CD14-positive monocyte (primary cell): ENCODE results near the gene ATRN. TPM values are rescaled to one million over a fixed set of nuclear protein-coding genes. Genes with fewer than 3 reads are reported as not detected.

Experiments
- DNase-seq, 3 donors: peaks; one replicate each; pipeline ENCODE4 v3.0.0-alpha.2; 2011 to 2022
- H2AFZ ChIP-seq: 2 replicates; pipeline ENCODE4 v1.6.0; 2012; ENCODE audit warnings: mild to moderate bottlenecking, low read depth, low read length, inconsistent platforms; ENCODE audit not compliant: insufficient read depth, poor library complexity, severe bottlenecking
- H3K27ac ChIP-seq, 2 donors: 1 replicate in 1 of 2; 2 replicates in 1 of 2; pipeline ENCODE4 v1.5.1; 2012 to 2013; ENCODE audit warnings: low read length in 2 of 2, control low read depth in 1 of 2, inconsistent platforms in 1 of 2, low read depth in 1 of 2, mild to moderate bottlenecking in 1 of 2
- H3K27me3 ChIP-seq, 2 donors: one replicate each; pipeline versions ENCODE4 v1.6.0 to v1.6.1; 2011 to 2013; ENCODE audit warnings: low read length in 2 of 2; ENCODE audit not compliant: control insufficient read depth in 2 of 2, insufficient read depth in 2 of 2
- H3K36me3 ChIP-seq, 2 donors: replicated peaks in 1 of 2; 1 replicate in 1 of 2; 2 replicates in 1 of 2; pipeline versions ENCODE4 v1.5.1 to v1.6.1; 2012 to 2013; ENCODE audit warnings: low read length in 2 of 2, control low read depth in 1 of 2, inconsistent platforms in 1 of 2, mild to moderate bottlenecking in 1 of 2; ENCODE audit not compliant: insufficient read depth in 2 of 2, control insufficient read depth in 1 of 2
- H3K4me1 ChIP-seq, 2 donors: 1 replicate in 1 of 2; 2 replicates in 1 of 2; pipeline versions ENCODE4 v1.5.1 to v1.6.1; 2012 to 2013; ENCODE audit warnings: low read length in 2 of 2, control low read depth in 1 of 2, inconsistent platforms in 1 of 2, mild to moderate bottlenecking in 1 of 2, moderate library complexity in 1 of 2; ENCODE audit not compliant: insufficient read depth in 2 of 2, control insufficient read depth in 1 of 2
- H3K4me2 ChIP-seq: replicated peaks from 2 replicates; pipeline ENCODE3; 2012; ENCODE audit warnings: low read length, moderate library complexity, mild to moderate bottlenecking; ENCODE audit not compliant: poor library complexity, severe bottlenecking; ENCODE audit errors: extremely low read depth
- H3K4me3 ChIP-seq, 3 experiments: fragments of 200-600 bp in 1 of 3; sonication (generic) in 1 of 3; replicated peaks in 1 of 3; 1 replicate in 2 of 3; 2 replicates in 1 of 3; pipeline ENCODE4 v1.5.1; 2011 to 2013; ENCODE audit warnings: low read length in 3 of 3, mild to moderate bottlenecking in 3 of 3, control low read depth in 2 of 3, low read depth in 2 of 3, inconsistent platforms in 1 of 3, moderate library complexity in 1 of 3
- H3K79me2 ChIP-seq: 2 replicates; pipeline ENCODE4 v1.6.0; 2012; ENCODE audit warnings: mild to moderate bottlenecking, control low read depth, inconsistent platforms, low read length, moderate library complexity; ENCODE audit not compliant: insufficient read depth
- H3K9ac ChIP-seq: 2 replicates; pipeline ENCODE4 v1.6.0; 2017; ENCODE audit warnings: low read length, mild to moderate bottlenecking; ENCODE audit not compliant: insufficient read depth, poor library complexity, severe bottlenecking
- H3K9me3 ChIP-seq, 2 donors: replicated peaks in 1 of 2; 1 replicate in 1 of 2; 2 replicates in 1 of 2; pipeline versions ENCODE4 v1.5.1 to v1.6.1; 2012 to 2013; ENCODE audit warnings: low read length in 2 of 2, control low read depth in 1 of 2; ENCODE audit not compliant: control insufficient read depth in 1 of 2, insufficient read depth in 1 of 2
- H4K20me1 ChIP-seq: 2 replicates; pipeline ENCODE4 v1.6.0; 2012; ENCODE audit warnings: mild to moderate bottlenecking, low read length, control low read depth, moderate library complexity; ENCODE audit not compliant: insufficient read depth
- H3K27ac Mint-ChIP-seq, 7 donors: one replicate each; pipeline ENCODE4 v1.8.0; 2020; ENCODE audit warnings: mild to moderate bottlenecking in 7 of 7, mixed read lengths in 7 of 7, moderate library complexity in 6 of 7, inconsistent platforms in 2 of 7
- H3K27me3 Mint-ChIP-seq, 3 donors: one replicate each; pipeline ENCODE4 v1.8.0; 2021 to 2022; ENCODE audit warnings: low read depth in 3 of 3, mild to moderate bottlenecking in 3 of 3, mixed read lengths in 3 of 3, moderate library complexity in 3 of 3, inconsistent platforms in 1 of 3
- H3K36me3 Mint-ChIP-seq, 2 donors: one replicate each; pipeline ENCODE4 v1.8.0; 2020; ENCODE audit warnings: mixed read lengths in 2 of 2, inconsistent platforms in 1 of 2, mild to moderate bottlenecking in 1 of 2
- H3K4me1 Mint-ChIP-seq: one replicate; pipeline ENCODE4 v1.8.0; 2020; ENCODE audit warnings: mild to moderate bottlenecking, mixed read lengths
- H3K4me3 Mint-ChIP-seq, 2 donors: one replicate each; pipeline ENCODE4 v1.8.0; 2020; ENCODE audit warnings: mild to moderate bottlenecking in 2 of 2, mixed read lengths in 2 of 2, moderate library complexity in 1 of 2
- H3K9me3 Mint-ChIP-seq, 7 donors: one replicate each; pipeline ENCODE4 v1.8.0; 2020 to 2022; ENCODE audit warnings: mixed read lengths in 7 of 7, mild to moderate bottlenecking in 6 of 7, moderate library complexity in 6 of 7, inconsistent platforms in 2 of 7
- CTCF ChIP-seq: fragments of 200-600 bp; IDR thresholded peaks from one replicate; pipeline ENCODE4 v1.8.0; 2022; ENCODE audit warnings: antibody characterized with exemption, mild to moderate bottlenecking
- WGBS: methylation state at CpG from one replicate; pipeline ENCODE4 v1.1.5; 2013; ENCODE audit warnings: missing lambda C conversion rate; ENCODE audit not compliant: insufficient coverage; 5-methylcytosine and 5-hydroxymethylcytosine counted together
- intact Hi-C, 2 donors: fragments of 100-400 bp; cut with micrococcal nuclease; formaldehyde crosslinking; loops; one replicate each; pipeline versions ENCODE4 v1.15.0 to v1.15.1; 2023
- polyA plus RNA-seq, 3 donors: library from polyadenylated mRNA; depleted of rRNA in 1 of 3; unstranded in 2 of 3; stranded (reverse) in 1 of 3; fragments of 300-500 nt in 2 of 3; fragments of >200 nt in 1 of 3; fragmentation: Illumina TruSeq in 2 of 3; gene quantifications; 1 replicate in 2 of 3; 2 replicates in 1 of 3; pipeline ENCODE4 v1.2.3, GENCODE V29; 2012 to 2021

Gene ATRN
- polyA plus RNA-seq, 3 donors: 10.2 to 17.4 (median 11.5) TPM

GRCh38 chr20:3616250-3616649 is 145.4 kb downstream of the ATRN start:
- 94% methylated on average over 4 of the region's 4 CpGs for WGBS

GRCh38 chr20:3621111-3621510 is 150.3 kb downstream of the ATRN start:
- no peak overlapping the region for H3K4me2 ChIP-seq
- H3K9me3 ChIP-seq: no peaks in the 10 kb centered on the region
- no peak overlapping the region for H3K27ac ChIP-seq
- WGBS: 93% methylated on average over 5 of the region's 8 CpGs
- DNase-seq: no peak
- no peaks in the 10 kb centered on the region for H3K27me3 Mint-ChIP-seq
- H3K27ac Mint-ChIP-seq: no peak overlapping the region
- no peak overlapping the region for H3K9ac ChIP-seq
- no peaks in the 10 kb centered on the region for H3K79me2 ChIP-seq
- no peaks in the 10 kb centered on the region for H3K27me3 ChIP-seq
- no peaks in the 10 kb centered on the region for H4K20me1 ChIP-seq
- H3K4me3 Mint-ChIP-seq: no peak overlapping the region
- H3K36me3 Mint-ChIP-seq: peaks cover 51 to 65% of the 10 kb centered on the region in 2 donors
- H3K9me3 Mint-ChIP-seq: no peaks in the 10 kb centered on the region
- H3K4me3 ChIP-seq: no peak overlapping the region
- H3K4me1 ChIP-seq: no peaks in the 10 kb centered on the region
- H3K4me1 Mint-ChIP-seq: no peaks in the 10 kb centered on the region
- peaks cover 13 to 52% of the 10 kb centered on the region in 2 donors for H3K36me3 ChIP-seq
- intact Hi-C loops: no loop called here
- H2AFZ ChIP-seq: no peak overlapping the region
- TF ChIP-seq CTCF: no peak

More at GRCh38 chr20:3616250-3616649, 145.4 kb downstream of the ATRN start:
- no peak overlapping the region for H3K4me3 ChIP-seq
- no peaks in the 10 kb centered on the region for H4K20me1 ChIP-seq
- H3K4me2 ChIP-seq: no peak overlapping the region
- no peaks in the 10 kb centered on the region for H3K4me1 ChIP-seq
- no peak for DNase-seq
- no peak for TF ChIP-seq CTCF
- Mint-ChIP-seq H3K27me3 (no peaks in the 10 kb centered on the region), H3K4me1 (no peaks in the 10 kb centered on the region), H3K9me3 (no peaks in the 10 kb centered on the region), H3K27ac (peak overlapping the region in 2 of 7 donors; percentile 11 to 68), H3K4me3 (no peak overlapping the region), H3K36me3 (peaks cover 48 to 54% of the 10 kb centered on the region in 2 donors)
- H3K27ac ChIP-seq: no peak overlapping the region
- peaks cover 14 to 53% of the 10 kb centered on the region in 2 donors for H3K36me3 ChIP-seq
- H2AFZ ChIP-seq: no peak overlapping the region
- no peaks in the 10 kb centered on the region for H3K27me3 ChIP-seq
- H3K79me2 ChIP-seq: no peaks in the 10 kb centered on the region
- no peaks in the 10 kb centered on the region for H3K9me3 ChIP-seq
- H3K9ac ChIP-seq: no peak overlapping the region
- intact Hi-C loops: no loop called here
